Measurements from ENCODE around the gene U2AF1L4. TPM values are rescaled to one million over a fixed set of nuclear protein-coding genes. Genes with fewer than 3 reads are reported as not detected.
A peak's percentile ranks its signal among the peaks of the same experiment; 100 is the strongest.

The U2AF1L4 gene
- total RNA-seq, 5 donors from 2014 or later (not counting 1 experiment from before 2014, with no cell fraction given) = 40.2 to 74.1 (median 49.3) TPM

DNA sequence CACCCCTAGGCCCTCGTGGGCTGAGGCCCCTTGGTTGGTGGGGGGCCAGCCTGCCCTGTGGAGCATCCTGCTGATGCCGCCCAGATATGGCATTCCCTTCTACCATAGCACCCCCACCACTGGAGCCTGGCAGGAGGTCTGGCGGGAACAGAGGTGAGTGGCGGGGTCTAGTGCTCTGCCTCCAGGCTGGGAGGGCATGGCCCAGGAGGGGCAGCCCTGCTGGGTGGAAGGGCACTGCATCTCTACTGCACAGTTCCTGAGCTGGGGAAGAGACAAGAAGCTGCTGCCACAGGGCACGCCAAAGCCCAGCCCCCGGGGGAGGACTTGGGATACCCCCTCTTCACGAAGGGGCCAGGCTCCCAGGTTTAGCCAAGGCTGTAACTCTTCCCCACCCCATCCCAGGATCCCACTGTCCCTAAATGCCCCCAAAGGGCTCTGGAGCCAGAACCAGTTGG, 29.8 kb downstream of the U2AF1L4 start:
- no peaks in the 10 kb centered on the region for H3K9me3 ChIP-seq
- peaks cover 0 to 4% of the 10 kb centered on the region in 2 donors for H3K36me3 ChIP-seq (ENCODE audit: control insufficient read depth in 2 of 2, extremely low read depth in 1 of 2, insufficient read depth in 1 of 2, low read length in 1 of 2)
- ChIA-PET POLR2A (no interaction called here), CTCF (interaction anchor here in 1 of 2 donors (0.7 kb wide), 1 partner anchor 21 kb away, joined by 3 read pairs; no protein-coding TSS in a partner anchor)
- DNase-seq (no peak), ATAC-seq (replicated peaks in 1 of 4) (no peak)
- Mint-ChIP-seq H3K27me3 (no peaks in the 10 kb centered on the region), H3K4me3 (peak overlapping the region in 1 of 3 donors; percentile 100), H3K27ac (peak overlapping the region in 1 of 2 donors; percentile 94), H3K36me3 (peaks cover 7% of the 10 kb centered on the region), H3K4me1 (peaks cover 68 to 76% (median 72%) of the 10 kb centered on the region in 3 donors), H3K9me3 (no peaks in the 10 kb centered on the region)
- peak overlapping the region; percentile 74 for H3K27ac ChIP-seq (ENCODE audit: low read length)
- H3K4me3 ChIP-seq (ENCODE audit: control insufficient read depth in 1 of 2, extremely low read depth in 1 of 2, low read length in 1 of 2) = no peak overlapping the region
- H3K4me1 ChIP-seq (ENCODE audit: control insufficient read depth in 1 of 2, extremely low read depth in 1 of 2, insufficient read depth in 2 of 2, low read length in 2 of 2) = peaks cover 16 to 88% of the 10 kb centered on the region in 2 experiments
- no peaks in the 10 kb centered on the region for H3K27me3 ChIP-seq (replicated peaks in 1 of 2; ENCODE audit: control insufficient read depth in 2 of 2, extremely low read depth in 1 of 2, insufficient read depth in 2 of 2, low read length in 1 of 2)
- WGBS (ENCODE audit: insufficient coverage) = 76% methylated on average over 3 of the region's 7 CpGs

DNA sequence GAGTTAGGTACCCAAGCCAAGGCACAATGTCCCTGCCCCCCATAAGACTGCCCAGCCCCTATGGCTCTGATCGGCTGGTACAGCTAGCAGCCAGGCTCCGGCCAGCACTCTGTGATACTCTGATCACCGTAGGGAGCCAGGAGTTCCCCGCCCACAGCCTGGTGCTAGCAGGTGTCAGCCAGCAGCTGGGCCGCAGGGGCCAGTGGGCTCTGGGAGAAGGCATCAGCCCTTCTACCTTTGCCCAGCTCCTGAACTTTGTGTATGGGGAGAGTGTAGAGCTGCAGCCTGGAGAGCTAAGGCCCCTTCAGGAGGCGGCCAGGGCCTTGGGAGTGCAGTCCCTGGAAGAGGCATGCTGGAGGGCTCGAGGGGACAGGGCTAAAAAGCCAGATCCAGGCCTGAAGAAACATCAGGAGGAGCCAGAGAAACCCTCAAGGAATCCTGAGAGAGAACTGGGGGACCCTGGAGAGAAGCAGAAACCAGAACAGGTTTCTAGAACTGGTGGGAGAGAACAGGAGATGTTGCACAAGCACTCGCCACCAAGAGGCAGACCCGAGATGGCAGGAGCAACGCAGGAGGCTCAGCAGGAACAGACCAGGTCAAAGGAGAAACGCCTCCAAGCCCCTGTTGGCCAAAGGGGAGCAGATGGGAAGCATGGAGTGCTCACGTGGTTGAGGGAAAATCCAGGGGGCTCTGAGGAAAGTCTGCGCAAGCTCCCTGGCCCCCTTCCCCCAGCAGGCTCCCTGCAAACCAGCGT, 30.4 kb downstream of the U2AF1L4 start:
- Histone ChIP-seq H3K9me3 (no peaks in the 10 kb centered on the region), H3K27me3 (replicated peaks in 1 of 2; ENCODE audit: control insufficient read depth in 2 of 2, extremely low read depth in 1 of 2, insufficient read depth in 2 of 2, low read length in 1 of 2) (no peaks in the 10 kb centered on the region), H3K27ac (ENCODE audit: low read length) (peak overlapping the region; percentile 28), H3K36me3 (ENCODE audit: control insufficient read depth in 2 of 2, extremely low read depth in 1 of 2, insufficient read depth in 1 of 2, low read length in 1 of 2) (no peaks in the 10 kb centered on the region), H3K4me3 (ENCODE audit: control insufficient read depth in 1 of 2, extremely low read depth in 1 of 2, low read length in 1 of 2) (no peak overlapping the region), H3K4me1 (ENCODE audit: control insufficient read depth in 1 of 2, extremely low read depth in 1 of 2, insufficient read depth in 2 of 2, low read length in 2 of 2) (peaks cover 16 to 86% of the 10 kb centered on the region in 2 experiments)
- Mint-ChIP-seq H3K36me3 (peaks cover 3% of the 10 kb centered on the region), H3K4me3 (peak overlapping the region; percentile 29 to 100 (median 58)), H3K4me1 (peaks cover 63 to 74% (median 71%) of the 10 kb centered on the region in 3 donors), H3K27ac (peak overlapping the region; percentile 85 to 94), H3K27me3 (no peaks in the 10 kb centered on the region), H3K9me3 (no peaks in the 10 kb centered on the region)
- CTCF ChIA-PET = interaction anchor here in 1 of 2 donors (1.0 kb wide), 2 partner anchors 12 to 33 kb away, joined by 3 read pairs; partner anchors contain the start of gene LIN37
- ATAC-seq (replicated peaks in 1 of 4) (no peak), DNase-seq (no peak)
- POLR2A ChIA-PET = no interaction called here
- WGBS (ENCODE audit: insufficient coverage) = 49% methylated on average over 11 of the region's 14 CpGs

GRCh38 chr19:35713904-35714495, 31.2 kb downstream of the U2AF1L4 start:
- DNase-seq (peak in 1 of 35 experiments; percentile 32), ATAC-seq (replicated peaks in 1 of 4) (no peak)
- WGBS (ENCODE audit: insufficient coverage) = 54% methylated on average over 9 of the region's 12 CpGs
- Mint-ChIP-seq H3K27ac (peak overlapping the region; percentile 85 to 94), H3K4me3 (peak overlapping the region; percentile 29 to 100 (median 58)), H3K27me3 (no peaks in the 10 kb centered on the region), H3K9me3 (no peaks in the 10 kb centered on the region), H3K36me3 (no peaks in the 10 kb centered on the region), H3K4me1 (peaks cover 56 to 67% (median 64%) of the 10 kb centered on the region in 3 donors)
- POLR2A ChIA-PET = interaction anchor here in 1 of 2 donors (0.6 kb wide), 1 partner anchor 21 kb away, joined by 11 read pairs; no protein-coding TSS in a partner anchor
- Histone ChIP-seq H3K9me3 (no peaks in the 10 kb centered on the region), H3K4me1 (ENCODE audit: control insufficient read depth in 1 of 2, extremely low read depth in 1 of 2, insufficient read depth in 2 of 2, low read length in 2 of 2) (peaks cover 15 to 78% of the 10 kb centered on the region in 2 experiments), H3K27me3 (replicated peaks in 1 of 2; ENCODE audit: control insufficient read depth in 2 of 2, extremely low read depth in 1 of 2, insufficient read depth in 2 of 2, low read length in 1 of 2) (no peaks in the 10 kb centered on the region), H3K36me3 (ENCODE audit: control insufficient read depth in 2 of 2, extremely low read depth in 1 of 2, insufficient read depth in 1 of 2, low read length in 1 of 2) (no peaks in the 10 kb centered on the region), H3K27ac (ENCODE audit: low read length) (peak overlapping the region; percentile 52), H3K4me3 (ENCODE audit: control insufficient read depth in 1 of 2, extremely low read depth in 1 of 2, low read length in 1 of 2) (peak overlapping the region; percentile 30 to 52)
- CTCF ChIA-PET = interaction anchor here in 1 of 2 donors (0.8 to 1.0 kb wide), 3 partner anchors 12 to 34 kb away, joined by 3 to 5 read pairs (median 3); partner anchors contain the start of gene LIN37

GRCh38 chr19:35713506-35713850, 31.7 kb downstream of the U2AF1L4 start:
- peak overlapping the region; percentile 29 to 100 (median 58) for H3K4me3 Mint-ChIP-seq
- peaks cover 11 to 73% of the 10 kb centered on the region in 2 experiments for H3K4me1 ChIP-seq (ENCODE audit: control insufficient read depth in 1 of 2, extremely low read depth in 1 of 2, insufficient read depth in 2 of 2, low read length in 2 of 2)
- no peak for ATAC-seq (replicated peaks in 1 of 4)

GRCh38 chr19:35712567-35713505, 32.4 kb downstream of the U2AF1L4 start:
- Histone ChIP-seq H3K4me1 (ENCODE audit: control insufficient read depth in 1 of 2, extremely low read depth in 1 of 2, insufficient read depth in 2 of 2, low read length in 2 of 2) (peaks cover 11 to 71% of the 10 kb centered on the region in 2 experiments), H3K9me3 (no peaks in the 10 kb centered on the region), H3K27ac (ENCODE audit: low read length) (peak overlapping the region; percentile 52), H3K36me3 (ENCODE audit: control insufficient read depth in 2 of 2, extremely low read depth in 1 of 2, insufficient read depth in 1 of 2, low read length in 1 of 2) (no peaks in the 10 kb centered on the region), H3K4me3 (ENCODE audit: control insufficient read depth in 1 of 2, extremely low read depth in 1 of 2, low read length in 1 of 2) (peak overlapping the region in 1 of 2 donors; percentile 30), H3K27me3 (replicated peaks in 1 of 2; ENCODE audit: control insufficient read depth in 2 of 2, extremely low read depth in 1 of 2, insufficient read depth in 2 of 2, low read length in 1 of 2) (no peaks in the 10 kb centered on the region)
- ChIA-PET CTCF (interaction anchor here in 1 of 2 donors (0.6 to 1.2 kb wide), 5 partner anchors 11 to 171 kb away, joined by 3 to 5 read pairs (median 4); partner anchors contain the start of gene LIN37), POLR2A (no interaction called here)
- Mint-ChIP-seq H3K9me3 (no peaks in the 10 kb centered on the region), H3K4me3 (peak overlapping the region; percentile 50 to 100 (median 58)), H3K27me3 (no peaks in the 10 kb centered on the region), H3K36me3 (no peaks in the 10 kb centered on the region), H3K27ac (peak overlapping the region; percentile 85 to 94), H3K4me1 (peaks cover 50 to 60% (median 59%) of the 10 kb centered on the region in 3 donors)
- 11% methylated on average over 4 of the region's 11 CpGs for WGBS (ENCODE audit: insufficient coverage)
- DNase-seq (peak in 18 of 35 experiments; percentile 15 to 76 (median 42)), ATAC-seq (replicated peaks in 1 of 4) (no peak)

More at GRCh38 chr19:35713506-35713850, 31.7 kb downstream of the U2AF1L4 start:
- Mint-ChIP-seq H3K27ac (peak overlapping the region; percentile 85 to 94), H3K4me1 (peaks cover 51 to 62% (median 60%) of the 10 kb centered on the region in 3 donors), H3K27me3 (no peaks in the 10 kb centered on the region), H3K36me3 (no peaks in the 10 kb centered on the region), H3K9me3 (no peaks in the 10 kb centered on the region)
- Histone ChIP-seq H3K9me3 (no peaks in the 10 kb centered on the region), H3K4me3 (ENCODE audit: control insufficient read depth in 1 of 2, extremely low read depth in 1 of 2, low read length in 1 of 2) (peak overlapping the region; percentile 30 to 52), H3K27ac (ENCODE audit: low read length) (peak overlapping the region; percentile 52), H3K27me3 (replicated peaks in 1 of 2; ENCODE audit: control insufficient read depth in 2 of 2, extremely low read depth in 1 of 2, insufficient read depth in 2 of 2, low read length in 1 of 2) (no peaks in the 10 kb centered on the region), H3K36me3 (ENCODE audit: control insufficient read depth in 2 of 2, extremely low read depth in 1 of 2, insufficient read depth in 1 of 2, low read length in 1 of 2) (no peaks in the 10 kb centered on the region)
- no CpG with 5 or more reads among the region's 2 CpGs for WGBS (ENCODE audit: insufficient coverage)
- peak in 3 of 35 experiments; percentile 26 to 49 (median 37) for DNase-seq
- CTCF ChIA-PET = interaction anchor here in 1 of 2 donors (0.8 to 1.2 kb wide), 3 partner anchors 11 to 35 kb away, joined by 3 to 5 read pairs (median 4); partner anchors contain the start of gene LIN37
- POLR2A ChIA-PET = no interaction called here
